Measurements from ENCODE around the gene ZNF568. TPM values are rescaled to one million over a fixed set of nuclear protein-coding genes. Genes with fewer than 3 reads are reported as not detected.

ZNF568 gene
- total RNA-seq, 6 donors from 2014 or later, result 4.8 to 12.3 (median 7.3) TPM

DNA sequence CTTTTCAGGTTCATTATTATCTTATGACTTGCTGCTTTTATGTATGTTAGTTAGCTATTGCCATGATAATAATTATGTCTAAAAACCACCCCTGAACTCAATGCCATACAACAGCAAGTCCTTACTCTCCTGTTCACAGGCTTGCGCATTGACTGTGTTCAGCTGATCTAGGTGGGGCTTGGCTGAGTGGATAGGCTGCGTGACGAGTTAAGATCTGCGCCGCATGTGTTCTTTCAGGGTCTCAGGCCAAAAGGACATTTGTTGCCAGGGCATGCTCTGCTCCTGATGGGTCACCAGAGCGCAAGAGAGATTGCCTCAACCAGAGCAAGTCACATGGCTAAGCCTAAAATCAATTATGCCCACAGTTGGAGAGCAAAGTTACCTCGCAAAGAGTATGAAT lies 859 bp downstream of the ZNF568 start:
- 42 to 65% methylated on average over 7 of the region's 7 CpGs for WGBS, 2 donors
- peaks cover 0 to 28% (median 12%) of the 10 kb centered on the region in 4 donors for H3K36me3 ChIP-seq

DNA sequence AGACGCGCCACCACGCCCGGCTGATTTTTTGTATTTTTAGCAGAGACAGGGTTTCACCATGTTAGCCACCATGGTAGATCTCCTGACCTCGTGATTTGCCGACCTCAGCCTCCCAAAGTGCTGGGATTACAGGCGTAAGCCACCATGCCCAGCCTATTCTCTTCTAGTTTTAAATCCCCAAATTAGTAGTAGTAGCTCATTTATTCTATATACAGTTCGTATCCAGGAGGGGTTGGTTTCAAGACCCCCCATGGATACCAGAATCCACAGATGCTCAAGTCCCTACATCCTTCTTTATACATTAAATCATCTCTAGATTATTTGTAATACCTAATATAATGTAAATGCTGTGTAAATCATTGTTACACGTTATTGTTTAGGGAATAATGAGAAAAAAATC lies 2.0 kb downstream of the ZNF568 start:
- no peak for ATAC-seq (ENCODE audit: low FRiP score in 2 of 2)

More for the DNA sequence above, 859 bp downstream of the ZNF568 start:
- Histone ChIP-seq H3K9me3 (peaks cover 0 to 14% (median 5%) of the 10 kb centered on the region in 4 donors), H3K4me3 (peak overlapping the region in 3 of 4 donors; percentile 58 to 81 (median 75)), H3K27ac (peak overlapping the region in 2 of 4 donors; percentile 86 to 93), H3K27me3 (no peaks in the 10 kb centered on the region), H3K4me1 (peaks cover 6 to 19% (median 12%) of the 10 kb centered on the region in 4 donors)
- DNase-seq (no peak), ATAC-seq (ENCODE audit: low FRiP score in 2 of 2) (no peak)
- TF ChIP-seq, protein P1, sequence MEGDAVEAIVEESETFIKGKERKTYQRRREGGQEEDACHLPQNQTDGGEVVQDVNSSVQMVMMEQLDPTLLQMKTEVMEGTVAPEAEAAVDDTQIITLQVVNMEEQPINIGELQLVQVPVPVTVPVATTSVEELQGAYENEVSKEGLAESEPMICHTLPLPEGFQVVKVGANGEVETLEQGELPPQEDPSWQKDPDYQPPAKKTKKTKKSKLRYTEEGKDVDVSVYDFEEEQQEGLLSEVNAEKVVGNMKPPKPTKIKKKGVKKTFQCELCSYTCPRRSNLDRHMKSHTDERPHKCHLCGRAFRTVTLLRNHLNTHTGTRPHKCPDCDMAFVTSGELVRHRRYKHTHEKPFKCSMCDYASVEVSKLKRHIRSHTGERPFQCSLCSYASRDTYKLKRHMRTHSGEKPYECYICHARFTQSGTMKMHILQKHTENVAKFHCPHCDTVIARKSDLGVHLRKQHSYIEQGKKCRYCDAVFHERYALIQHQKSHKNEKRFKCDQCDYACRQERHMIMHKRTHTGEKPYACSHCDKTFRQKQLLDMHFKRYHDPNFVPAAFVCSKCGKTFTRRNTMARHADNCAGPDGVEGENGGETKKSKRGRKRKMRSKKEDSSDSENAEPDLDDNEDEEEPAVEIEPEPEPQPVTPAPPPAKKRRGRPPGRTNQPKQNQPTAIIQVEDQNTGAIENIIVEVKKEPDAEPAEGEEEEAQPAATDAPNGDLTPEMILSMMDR (IDR thresholded peaks at IDR 0.05), result no peak
- TF ChIP-seq POLR2A (IDR thresholded peaks at IDR 0.05) (no peak), POLR2AphosphoS5 (IDR thresholded peaks at IDR 0.05) (no peak)

DNA sequence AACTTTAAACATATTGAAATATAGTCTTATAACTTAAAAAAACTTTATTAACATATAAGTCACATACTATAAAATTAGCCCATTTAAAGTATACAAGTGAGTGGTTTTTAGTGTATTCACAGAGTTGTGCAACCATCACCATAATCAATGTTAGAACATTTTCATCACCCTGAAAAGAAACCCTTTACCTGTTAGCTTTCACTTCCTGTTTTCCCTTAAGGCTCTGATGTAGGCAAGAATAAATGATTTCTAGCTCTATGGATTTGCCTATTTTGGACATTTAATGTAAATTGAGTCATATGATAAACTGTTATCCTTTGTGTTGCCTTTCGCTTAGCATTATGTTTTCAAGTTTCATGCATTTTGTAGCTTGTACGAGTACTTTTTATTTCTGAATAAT lies 15.6 kb downstream of the ZNF568 start:
- Histone ChIP-seq H3K27ac (no peak overlapping the region), H3K4me1 (no peaks in the 10 kb centered on the region), H3K36me3 (peaks cover 0 to 40% (median 11%) of the 10 kb centered on the region in 4 donors), H3K27me3 (no peaks in the 10 kb centered on the region), H3K9me3 (peaks cover 23 to 59% (median 46%) of the 10 kb centered on the region in 4 donors), H3K4me3 (no peak overlapping the region)
- no peak for DNase-seq
- WGBS, 2 donors, result 96 to 98% methylated on average over 2 of the region's 2 CpGs
- no peak for TF ChIP-seq EP300 (IDR thresholded peaks at IDR 0.05)
- TF ChIP-seq, protein P1 (IDR thresholded peaks at IDR 0.05), result no peak
- TF ChIP-seq POLR2A (IDR thresholded peaks at IDR 0.05), result no peak
- no peak for TF ChIP-seq POLR2AphosphoS5 (IDR thresholded peaks at IDR 0.05)
- ATAC-seq (ENCODE audit: low FRiP score in 2 of 2), result no peak

More for the DNA sequence above, 2.0 kb downstream of the ZNF568 start:
- 95 to 97% methylated on average over 9 of the region's 9 CpGs for WGBS, 2 donors
- peaks cover 6 to 19% (median 12%) of the 10 kb centered on the region in 4 donors for H3K4me1 ChIP-seq
- no peaks in the 10 kb centered on the region for H3K27me3 ChIP-seq
- H3K27ac ChIP-seq, result no peak overlapping the region
- TF ChIP-seq POLR2A (IDR thresholded peaks at IDR 0.05) (no peak), POLR2AphosphoS5 (IDR thresholded peaks at IDR 0.05) (no peak), EP300 (IDR thresholded peaks at IDR 0.05) (no peak)
- TF ChIP-seq, protein P1 (IDR thresholded peaks at IDR 0.05), result no peak
- no peak overlapping the region for H3K4me3 ChIP-seq
- peaks cover 0 to 38% (median 20%) of the 10 kb centered on the region in 4 donors for H3K36me3 ChIP-seq
- no peak for DNase-seq
- peaks cover 0 to 15% (median 8%) of the 10 kb centered on the region in 4 donors for H3K9me3 ChIP-seq

DNA sequence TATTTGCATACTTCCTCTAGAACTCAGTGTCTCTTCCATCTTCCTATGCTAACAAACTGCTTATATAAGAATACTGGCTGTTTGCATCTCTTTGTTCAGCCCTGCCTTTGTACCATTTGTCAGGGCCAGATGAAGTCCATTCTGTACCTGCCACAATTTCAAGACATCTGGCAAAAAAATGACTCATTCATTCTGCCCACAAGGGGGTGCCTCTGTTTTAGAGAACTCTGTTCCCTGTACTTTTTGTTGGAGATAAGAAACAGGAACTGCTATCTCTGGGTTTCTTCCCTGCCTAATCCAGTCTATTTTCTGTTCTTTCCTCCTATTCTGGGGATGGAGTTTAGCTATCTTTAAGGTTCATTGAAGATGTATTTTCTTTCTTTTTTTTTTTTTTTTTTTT lies 23.0 kb downstream of the ZNF568 start:
- ATAC-seq (ENCODE audit: low FRiP score in 2 of 2) (no peak), DNase-seq (no peak)
- H3K27me3 ChIP-seq, result no peaks in the 10 kb centered on the region
- H3K27ac ChIP-seq, result no peak overlapping the region
- H3K4me3 ChIP-seq, result no peak overlapping the region
- TF ChIP-seq, protein P1 (IDR thresholded peaks at IDR 0.05), result no peak
- no peak for TF ChIP-seq EP300 (IDR thresholded peaks at IDR 0.05)
- no peak for TF ChIP-seq POLR2AphosphoS5 (IDR thresholded peaks at IDR 0.05)
- TF ChIP-seq POLR2A (IDR thresholded peaks at IDR 0.05), result no peak
- H3K9me3 ChIP-seq, result peaks cover 18 to 70% (median 61%) of the 10 kb centered on the region in 4 donors
- H3K36me3 ChIP-seq, result peaks cover 14 to 79% (median 40%) of the 10 kb centered on the region in 4 donors
- H3K4me1 ChIP-seq, result no peaks in the 10 kb centered on the region
